Gastroesophageal sphincter (tissue), 3 donors: ENCODE data around the gene SMARCC1.

Experiments
- CTCF ChIP-seq, 4 experiments: fragments of 200-600 bp in 2 of 4; fragments of 450-650 bp in 2 of 4; sonication (generic) in 1 of 4; IDR thresholded peaks; one replicate each; pipeline ENCODE4 v1.5.1; 2017 to 2019; ENCODE audit warnings: antibody characterized with exemption in 4 of 4, mild to moderate bottlenecking in 2 of 4, moderate library complexity in 2 of 4
- EP300 ChIP-seq: sonication (generic); formaldehyde crosslinking; IDR thresholded peaks from one replicate; pipeline ENCODE4 v1.6.1; 2017; ENCODE audit warnings: antibody characterized with exemption, mild to moderate bottlenecking
- POLR2AphosphoS5 ChIP-seq: sonication (generic); formaldehyde crosslinking; IDR thresholded peaks from one replicate; pipeline ENCODE4 v1.6.1; 2017; ENCODE audit warnings: antibody characterized with exemption

- no peak for TF ChIP-seq CTCF (IDR thresholded peaks at IDR 0.05)
- TF ChIP-seq EP300: no peak
- TF ChIP-seq POLR2AphosphoS5: no peak
These were observed 50.6 kb downstream of the SMARCC1 start for GRCh38 chr3:47731061-47731460.
